GM23338 (cell line): Measurements from ENCODE around the gene RASGRP4.

ENCODE experiments used
- CREB1 ChIP-seq: fragments of 250-450 bp; sonication (Bioruptor Pico); IDR thresholded peaks from 2 replicates; pipeline ENCODE4 v1.5.0; 2020; ENCODE audit warnings: low read depth, mild to moderate bottlenecking, moderate library complexity
- EZH2 ChIP-seq: fragments of 200-600 bp; sonication (generic); IDR thresholded peaks from one replicate; pipeline ENCODE4 v1.8.0; 2017; ENCODE audit warnings: antibody characterized with exemption, mild to moderate bottlenecking, low read depth; ENCODE audit not compliant: unreplicated experiment
- EZH2phosphoT487 ChIP-seq: fragments of 200-600 bp; sonication (generic); IDR thresholded peaks from one replicate; pipeline ENCODE4 v1.8.1; 2018; ENCODE audit warnings: antibody characterized with exemption; ENCODE audit not compliant: unreplicated experiment
- JUNB ChIP-seq: IDR thresholded peaks from one replicate; pipeline ENCODE4 v1.6.1; 2016; ENCODE audit warnings: antibody characterized with exemption; ENCODE audit not compliant: unreplicated experiment
- POLR2AphosphoS5 ChIP-seq: IDR thresholded peaks from 2 replicates; pipeline ENCODE4 v1.6.1; 2016; ENCODE audit warnings: antibody characterized with exemption, low read depth
- STAT1 ChIP-seq: IDR thresholded peaks from one replicate; pipeline ENCODE4 v1.6.1; 2016; ENCODE audit warnings: antibody characterized with exemption; ENCODE audit not compliant: unreplicated experiment
- TF ChIP-seq, protein P1 (sequence below), 2 experiments: fragments of 200-600 bp in 1 of 2; sonication (generic) in 1 of 2; conservative IDR thresholded peaks; 2 replicates each; pipeline versions ENCODE4 v1.5.1 to v1.6.1; 2016 to 2017; ENCODE audit warnings: antibody characterized with exemption in 2 of 2, low read depth in 2 of 2, mild to moderate bottlenecking in 2 of 2, moderate library complexity in 1 of 2
- TF ChIP-seq, protein P2 (sequence below): IDR thresholded peaks from 2 replicates; pipeline ENCODE4 v1.6.1; 2016; ENCODE audit warnings: antibody characterized with exemption
- TF ChIP-seq, protein P3 (sequence below): fragments of 250-450 bp; sonication (Bioruptor Pico); IDR thresholded peaks from 2 replicates; pipeline ENCODE4 v1.5.0; 2020; ENCODE audit warnings: mild to moderate bottlenecking, moderate library complexity
- TF ChIP-seq, protein P4 (sequence below): IDR thresholded peaks from one replicate; pipeline ENCODE4 v1.6.1; 2018; ENCODE audit warnings: antibody characterized with exemption; ENCODE audit not compliant: unreplicated experiment

DNA sequence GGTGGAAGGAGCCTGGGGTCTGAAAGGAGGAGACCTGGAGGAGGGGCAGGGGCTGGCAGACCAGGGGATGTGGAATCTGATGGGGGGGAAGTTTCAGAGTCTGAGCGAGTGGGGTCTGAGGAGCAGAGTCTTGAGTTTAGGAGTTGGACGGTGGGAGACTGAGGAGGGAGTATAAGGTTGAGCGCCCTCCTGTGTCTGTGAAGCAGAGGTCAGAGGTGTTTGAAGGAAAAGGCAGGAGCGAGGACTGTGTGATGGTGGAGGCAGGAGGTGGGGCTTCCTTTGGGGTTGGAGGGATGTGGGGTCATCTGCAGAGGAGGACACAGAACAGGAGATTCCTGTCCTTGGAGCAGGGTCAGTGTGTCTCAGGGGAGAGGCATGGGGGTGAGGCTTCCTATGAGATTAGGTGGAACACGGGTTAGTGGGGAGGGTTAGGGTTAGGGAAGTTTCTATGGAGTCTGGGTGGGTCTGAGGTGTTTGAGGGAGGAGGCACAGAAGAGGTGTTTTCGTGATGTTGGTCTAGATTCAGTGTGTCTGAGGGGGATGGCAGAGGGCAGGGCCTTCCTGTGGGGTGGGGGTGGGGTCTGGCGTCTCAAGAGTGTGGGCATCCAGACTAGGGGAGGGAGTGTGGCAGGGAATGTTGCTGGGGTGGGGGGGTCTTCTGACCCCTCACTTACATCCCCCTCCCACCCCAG is 15.8 kb upstream of the RASGRP4 start:
- TF ChIP-seq, protein P1, sequence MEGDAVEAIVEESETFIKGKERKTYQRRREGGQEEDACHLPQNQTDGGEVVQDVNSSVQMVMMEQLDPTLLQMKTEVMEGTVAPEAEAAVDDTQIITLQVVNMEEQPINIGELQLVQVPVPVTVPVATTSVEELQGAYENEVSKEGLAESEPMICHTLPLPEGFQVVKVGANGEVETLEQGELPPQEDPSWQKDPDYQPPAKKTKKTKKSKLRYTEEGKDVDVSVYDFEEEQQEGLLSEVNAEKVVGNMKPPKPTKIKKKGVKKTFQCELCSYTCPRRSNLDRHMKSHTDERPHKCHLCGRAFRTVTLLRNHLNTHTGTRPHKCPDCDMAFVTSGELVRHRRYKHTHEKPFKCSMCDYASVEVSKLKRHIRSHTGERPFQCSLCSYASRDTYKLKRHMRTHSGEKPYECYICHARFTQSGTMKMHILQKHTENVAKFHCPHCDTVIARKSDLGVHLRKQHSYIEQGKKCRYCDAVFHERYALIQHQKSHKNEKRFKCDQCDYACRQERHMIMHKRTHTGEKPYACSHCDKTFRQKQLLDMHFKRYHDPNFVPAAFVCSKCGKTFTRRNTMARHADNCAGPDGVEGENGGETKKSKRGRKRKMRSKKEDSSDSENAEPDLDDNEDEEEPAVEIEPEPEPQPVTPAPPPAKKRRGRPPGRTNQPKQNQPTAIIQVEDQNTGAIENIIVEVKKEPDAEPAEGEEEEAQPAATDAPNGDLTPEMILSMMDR (conservative IDR thresholded peaks at IDR 0.05; ENCODE audit: low read depth in 2 of 2): peak; percentile 61 to 85
- TF ChIP-seq EZH2phosphoT487: no peak
- no peak for TF ChIP-seq EZH2
- TF ChIP-seq, protein P2, sequence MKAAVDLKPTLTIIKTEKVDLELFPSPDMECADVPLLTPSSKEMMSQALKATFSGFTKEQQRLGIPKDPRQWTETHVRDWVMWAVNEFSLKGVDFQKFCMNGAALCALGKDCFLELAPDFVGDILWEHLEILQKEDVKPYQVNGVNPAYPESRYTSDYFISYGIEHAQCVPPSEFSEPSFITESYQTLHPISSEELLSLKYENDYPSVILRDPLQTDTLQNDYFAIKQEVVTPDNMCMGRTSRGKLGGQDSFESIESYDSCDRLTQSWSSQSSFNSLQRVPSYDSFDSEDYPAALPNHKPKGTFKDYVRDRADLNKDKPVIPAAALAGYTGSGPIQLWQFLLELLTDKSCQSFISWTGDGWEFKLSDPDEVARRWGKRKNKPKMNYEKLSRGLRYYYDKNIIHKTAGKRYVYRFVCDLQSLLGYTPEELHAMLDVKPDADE: no peak
- TF ChIP-seq STAT1: no peak
- TF ChIP-seq, protein P3, sequence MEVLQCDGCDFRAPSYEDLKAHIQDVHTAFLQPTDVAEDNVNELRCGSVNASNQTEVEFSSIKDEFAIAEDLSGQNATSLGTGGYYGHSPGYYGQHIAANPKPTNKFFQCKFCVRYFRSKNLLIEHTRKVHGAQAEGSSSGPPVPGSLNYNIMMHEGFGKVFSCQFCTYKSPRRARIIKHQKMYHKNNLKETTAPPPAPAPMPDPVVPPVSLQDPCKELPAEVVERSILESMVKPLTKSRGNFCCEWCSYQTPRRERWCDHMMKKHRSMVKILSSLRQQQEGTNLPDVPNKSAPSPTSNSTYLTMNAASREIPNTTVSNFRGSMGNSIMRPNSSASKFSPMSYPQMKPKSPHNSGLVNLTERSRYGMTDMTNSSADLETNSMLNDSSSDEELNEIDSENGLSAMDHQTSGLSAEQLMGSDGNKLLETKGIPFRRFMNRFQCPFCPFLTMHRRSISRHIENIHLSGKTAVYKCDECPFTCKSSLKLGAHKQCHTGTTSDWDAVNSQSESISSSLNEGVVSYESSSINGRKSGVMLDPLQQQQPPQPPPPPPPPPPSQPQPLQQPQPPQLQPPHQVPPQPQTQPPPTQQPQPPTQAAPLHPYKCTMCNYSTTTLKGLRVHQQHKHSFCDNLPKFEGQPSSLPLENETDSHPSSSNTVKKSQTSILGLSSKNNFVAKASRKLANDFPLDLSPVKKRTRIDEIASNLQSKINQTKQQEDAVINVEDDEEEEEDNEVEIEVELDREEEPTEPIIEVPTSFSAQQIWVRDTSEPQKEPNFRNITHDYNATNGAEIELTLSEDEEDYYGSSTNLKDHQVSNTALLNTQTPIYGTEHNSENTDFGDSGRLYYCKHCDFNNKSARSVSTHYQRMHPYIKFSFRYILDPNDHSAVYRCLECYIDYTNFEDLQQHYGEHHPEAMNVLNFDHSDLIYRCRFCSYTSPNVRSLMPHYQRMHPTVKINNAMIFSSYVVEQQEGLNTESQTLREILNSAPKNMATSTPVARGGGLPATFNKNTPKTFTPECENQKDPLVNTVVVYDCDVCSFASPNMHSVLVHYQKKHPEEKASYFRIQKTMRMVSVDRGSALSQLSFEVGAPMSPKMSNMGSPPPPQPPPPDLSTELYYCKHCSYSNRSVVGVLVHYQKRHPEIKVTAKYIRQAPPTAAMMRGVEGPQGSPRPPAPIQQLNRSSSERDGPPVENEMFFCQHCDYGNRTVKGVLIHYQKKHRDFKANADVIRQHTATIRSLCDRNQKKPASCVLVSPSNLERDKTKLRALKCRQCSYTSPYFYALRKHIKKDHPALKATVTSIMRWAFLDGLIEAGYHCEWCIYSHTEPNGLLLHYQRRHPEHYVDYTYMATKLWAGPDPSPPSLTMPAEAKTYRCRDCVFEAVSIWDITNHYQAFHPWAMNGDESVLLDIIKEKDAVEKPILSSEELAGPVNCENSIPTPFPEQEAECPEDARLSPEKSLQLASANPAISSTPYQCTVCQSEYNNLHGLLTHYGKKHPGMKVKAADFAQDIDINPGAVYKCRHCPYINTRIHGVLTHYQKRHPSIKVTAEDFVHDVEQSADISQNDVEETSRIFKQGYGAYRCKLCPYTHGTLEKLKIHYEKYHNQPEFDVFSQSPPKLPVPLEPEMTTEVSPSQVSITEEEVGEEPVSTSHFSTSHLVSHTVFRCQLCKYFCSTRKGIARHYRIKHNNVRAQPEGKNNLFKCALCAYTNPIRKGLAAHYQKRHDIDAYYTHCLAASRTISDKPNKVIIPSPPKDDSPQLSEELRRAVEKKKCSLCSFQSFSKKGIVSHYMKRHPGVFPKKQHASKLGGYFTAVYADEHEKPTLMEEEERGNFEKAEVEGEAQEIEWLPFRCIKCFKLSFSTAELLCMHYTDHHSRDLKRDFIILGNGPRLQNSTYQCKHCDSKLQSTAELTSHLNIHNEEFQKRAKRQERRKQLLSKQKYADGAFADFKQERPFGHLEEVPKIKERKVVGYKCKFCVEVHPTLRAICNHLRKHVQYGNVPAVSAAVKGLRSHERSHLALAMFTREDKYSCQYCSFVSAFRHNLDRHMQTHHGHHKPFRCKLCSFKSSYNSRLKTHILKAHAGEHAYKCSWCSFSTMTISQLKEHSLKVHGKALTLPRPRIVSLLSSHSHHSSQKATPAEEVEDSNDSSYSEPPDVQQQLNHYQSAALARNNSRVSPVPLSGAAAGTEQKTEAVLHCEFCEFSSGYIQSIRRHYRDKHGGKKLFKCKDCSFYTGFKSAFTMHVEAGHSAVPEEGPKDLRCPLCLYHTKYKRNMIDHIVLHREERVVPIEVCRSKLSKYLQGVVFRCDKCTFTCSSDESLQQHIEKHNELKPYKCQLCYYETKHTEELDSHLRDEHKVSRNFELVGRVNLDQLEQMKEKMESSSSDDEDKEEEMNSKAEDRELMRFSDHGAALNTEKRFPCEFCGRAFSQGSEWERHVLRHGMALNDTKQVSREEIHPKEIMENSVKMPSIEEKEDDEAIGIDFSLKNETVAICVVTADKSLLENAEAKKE (CRISPR knock-in tag): no peak
- TF ChIP-seq CREB1 (CRISPR knock-in tag): no peak
- no peak for TF ChIP-seq JUNB
- TF ChIP-seq, protein P4, sequence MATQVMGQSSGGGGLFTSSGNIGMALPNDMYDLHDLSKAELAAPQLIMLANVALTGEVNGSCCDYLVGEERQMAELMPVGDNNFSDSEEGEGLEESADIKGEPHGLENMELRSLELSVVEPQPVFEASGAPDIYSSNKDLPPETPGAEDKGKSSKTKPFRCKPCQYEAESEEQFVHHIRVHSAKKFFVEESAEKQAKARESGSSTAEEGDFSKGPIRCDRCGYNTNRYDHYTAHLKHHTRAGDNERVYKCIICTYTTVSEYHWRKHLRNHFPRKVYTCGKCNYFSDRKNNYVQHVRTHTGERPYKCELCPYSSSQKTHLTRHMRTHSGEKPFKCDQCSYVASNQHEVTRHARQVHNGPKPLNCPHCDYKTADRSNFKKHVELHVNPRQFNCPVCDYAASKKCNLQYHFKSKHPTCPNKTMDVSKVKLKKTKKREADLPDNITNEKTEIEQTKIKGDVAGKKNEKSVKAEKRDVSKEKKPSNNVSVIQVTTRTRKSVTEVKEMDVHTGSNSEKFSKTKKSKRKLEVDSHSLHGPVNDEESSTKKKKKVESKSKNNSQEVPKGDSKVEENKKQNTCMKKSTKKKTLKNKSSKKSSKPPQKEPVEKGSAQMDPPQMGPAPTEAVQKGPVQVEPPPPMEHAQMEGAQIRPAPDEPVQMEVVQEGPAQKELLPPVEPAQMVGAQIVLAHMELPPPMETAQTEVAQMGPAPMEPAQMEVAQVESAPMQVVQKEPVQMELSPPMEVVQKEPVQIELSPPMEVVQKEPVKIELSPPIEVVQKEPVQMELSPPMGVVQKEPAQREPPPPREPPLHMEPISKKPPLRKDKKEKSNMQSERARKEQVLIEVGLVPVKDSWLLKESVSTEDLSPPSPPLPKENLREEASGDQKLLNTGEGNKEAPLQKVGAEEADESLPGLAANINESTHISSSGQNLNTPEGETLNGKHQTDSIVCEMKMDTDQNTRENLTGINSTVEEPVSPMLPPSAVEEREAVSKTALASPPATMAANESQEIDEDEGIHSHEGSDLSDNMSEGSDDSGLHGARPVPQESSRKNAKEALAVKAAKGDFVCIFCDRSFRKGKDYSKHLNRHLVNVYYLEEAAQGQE: no peak
- TF ChIP-seq POLR2AphosphoS5: no peak
